Bronchial epithelial cell (primary cell): Measurements from ENCODE around the gene SF3B3. TPM values are rescaled to one million over a fixed set of nuclear protein-coding genes. Genes with fewer than 3 reads are reported as not detected.
A peak's percentile ranks its signal among the peaks of the same experiment; 100 is the strongest.

Source experiments
- DNase-seq: peaks from one replicate; pipeline ENCODE4 v3.0.0-alpha.2; 2010; ENCODE audit warnings: low read depth
- FAIRE-seq: peaks from 2 replicates; lab custom pipeline; 2011; peaks lifted over from hg19 to GRCh38; lab: Jason Lieb, UNC
- H3K27me3 ChIP-seq: 2 replicates; pipeline ENCODE4 v1.5.1; 2011; ENCODE audit warnings: low read length; ENCODE audit not compliant: control insufficient read depth, insufficient read depth
- H3K36me3 ChIP-seq: 2 replicates; pipeline ENCODE4 v1.5.1; 2011; ENCODE audit warnings: low read length; ENCODE audit not compliant: control insufficient read depth, insufficient read depth
- H3K4me3 ChIP-seq: 2 replicates; pipeline ENCODE4 v1.5.1; 2011; ENCODE audit warnings: mild to moderate bottlenecking, low read depth, low read length, control low read depth
- total RNA-seq: library from RNA; depleted of rRNA; stranded (reverse); fragments of >200 nt; gene quantifications from 2 replicates; pipeline ENCODE4 v1.2.1, GENCODE V29; 2014
- TF ChIP-seq, protein P1 (sequence below): IDR thresholded peaks from 2 replicates; pipeline ENCODE4 v1.5.1; 2011; ENCODE audit warnings: mild to moderate bottlenecking, moderate library complexity, low read length, control low read depth, inconsistent platforms; ENCODE audit not compliant: insufficient read depth, severe bottlenecking

SF3B3 gene
- total RNA-seq, 1 donor from 2014 or later: 80.6 TPM

DNA sequence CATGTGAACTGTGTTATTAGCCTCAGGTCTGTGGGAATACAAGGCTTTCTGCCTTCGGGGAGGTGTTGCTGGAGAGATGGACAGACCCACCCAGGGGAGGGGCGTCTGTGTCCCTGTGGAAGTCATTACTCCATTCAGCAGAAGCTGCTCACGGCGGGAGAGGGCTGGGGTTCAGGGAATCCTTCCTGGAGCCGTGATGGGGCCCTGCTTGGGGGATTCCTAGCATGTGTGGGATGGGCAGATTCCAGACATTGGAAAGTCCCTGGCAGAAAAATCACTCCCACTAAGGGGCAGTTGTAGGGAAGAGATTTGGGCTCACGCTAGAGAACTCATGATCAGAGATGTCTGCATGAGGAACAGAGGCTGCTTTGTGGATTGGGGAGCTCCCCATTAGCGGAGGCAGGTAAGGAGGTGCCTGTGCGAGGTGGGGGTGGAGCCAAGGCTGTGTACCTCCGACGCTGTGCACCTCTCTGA lies 66.4 kb downstream of the SF3B3 start:
- Histone ChIP-seq H3K36me3 (no peaks in the 10 kb centered on the region), H3K4me3 (no peak overlapping the region), H3K27me3 (peaks cover 3% of the 10 kb centered on the region)
- FAIRE-seq (no peak), DNase-seq (peak; percentile 32)
- TF ChIP-seq, protein P1, sequence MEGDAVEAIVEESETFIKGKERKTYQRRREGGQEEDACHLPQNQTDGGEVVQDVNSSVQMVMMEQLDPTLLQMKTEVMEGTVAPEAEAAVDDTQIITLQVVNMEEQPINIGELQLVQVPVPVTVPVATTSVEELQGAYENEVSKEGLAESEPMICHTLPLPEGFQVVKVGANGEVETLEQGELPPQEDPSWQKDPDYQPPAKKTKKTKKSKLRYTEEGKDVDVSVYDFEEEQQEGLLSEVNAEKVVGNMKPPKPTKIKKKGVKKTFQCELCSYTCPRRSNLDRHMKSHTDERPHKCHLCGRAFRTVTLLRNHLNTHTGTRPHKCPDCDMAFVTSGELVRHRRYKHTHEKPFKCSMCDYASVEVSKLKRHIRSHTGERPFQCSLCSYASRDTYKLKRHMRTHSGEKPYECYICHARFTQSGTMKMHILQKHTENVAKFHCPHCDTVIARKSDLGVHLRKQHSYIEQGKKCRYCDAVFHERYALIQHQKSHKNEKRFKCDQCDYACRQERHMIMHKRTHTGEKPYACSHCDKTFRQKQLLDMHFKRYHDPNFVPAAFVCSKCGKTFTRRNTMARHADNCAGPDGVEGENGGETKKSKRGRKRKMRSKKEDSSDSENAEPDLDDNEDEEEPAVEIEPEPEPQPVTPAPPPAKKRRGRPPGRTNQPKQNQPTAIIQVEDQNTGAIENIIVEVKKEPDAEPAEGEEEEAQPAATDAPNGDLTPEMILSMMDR: no peak

DNA sequence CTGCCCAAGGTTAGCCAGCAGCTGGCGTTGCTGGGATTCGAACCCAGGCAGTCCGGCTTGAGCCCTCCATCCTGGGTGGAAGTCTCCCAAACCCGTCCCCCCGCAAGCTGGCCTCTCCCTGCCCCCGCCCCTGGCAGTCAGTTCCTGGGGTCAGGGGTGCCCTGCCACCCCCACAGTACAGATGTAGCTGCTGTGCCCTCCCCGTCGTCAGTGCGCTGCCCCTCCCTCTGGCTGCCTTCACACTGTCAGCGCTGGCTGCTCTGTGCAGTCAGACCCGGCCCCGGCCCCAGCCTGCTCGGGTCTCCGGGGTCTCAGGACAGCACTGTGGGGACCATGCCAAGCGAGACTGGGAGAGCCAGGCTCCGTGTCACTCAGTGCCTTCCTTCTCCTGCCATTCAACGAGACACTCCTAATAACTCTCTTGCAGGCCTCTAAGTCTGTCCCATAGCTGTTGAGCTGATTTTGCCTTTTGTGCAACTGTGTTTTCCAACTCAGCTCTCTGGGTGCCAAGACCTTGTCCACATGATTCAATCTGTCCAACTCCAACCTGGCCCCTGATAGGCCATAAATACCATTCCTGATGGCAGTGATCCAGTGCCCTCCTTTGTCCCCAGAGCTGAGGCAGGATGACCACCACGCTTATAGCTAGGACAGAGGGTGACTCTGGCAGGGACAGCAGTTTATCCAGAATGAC lies 67.3 kb downstream of the SF3B3 start:
- Histone ChIP-seq H3K36me3 (no peaks in the 10 kb centered on the region), H3K27me3 (peaks cover 3% of the 10 kb centered on the region), H3K4me3 (no peak overlapping the region)
- no peak for FAIRE-seq
- DNase-seq: no peak
- TF ChIP-seq, protein P1: no peak

DNA sequence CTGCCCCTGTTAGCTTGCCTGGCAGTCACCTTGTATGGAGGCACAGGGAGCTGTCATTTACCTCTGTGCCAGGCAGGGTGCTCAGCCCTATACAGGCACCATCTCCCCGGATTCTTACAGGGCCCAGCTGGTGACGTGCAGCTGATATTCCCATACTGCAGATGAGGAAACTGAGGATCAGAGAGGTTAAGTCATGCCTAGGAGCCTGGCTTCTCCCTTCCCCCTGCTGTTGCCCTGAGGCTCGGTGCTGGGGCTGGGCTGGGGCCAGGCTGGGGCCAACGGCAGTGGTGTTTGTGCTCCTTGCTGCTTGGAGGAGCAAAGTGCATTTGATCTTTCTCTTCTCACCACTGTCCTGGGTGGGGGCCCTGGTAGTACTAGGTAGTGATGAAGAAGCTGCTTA lies 68.0 kb downstream of the SF3B3 start:
- no peak for DNase-seq
- TF ChIP-seq, protein P1: no peak
- H3K27me3 ChIP-seq: peaks cover 3% of the 10 kb centered on the region
- H3K4me3 ChIP-seq: no peak overlapping the region
- FAIRE-seq: no peak
- H3K36me3 ChIP-seq: no peaks in the 10 kb centered on the region

DNA sequence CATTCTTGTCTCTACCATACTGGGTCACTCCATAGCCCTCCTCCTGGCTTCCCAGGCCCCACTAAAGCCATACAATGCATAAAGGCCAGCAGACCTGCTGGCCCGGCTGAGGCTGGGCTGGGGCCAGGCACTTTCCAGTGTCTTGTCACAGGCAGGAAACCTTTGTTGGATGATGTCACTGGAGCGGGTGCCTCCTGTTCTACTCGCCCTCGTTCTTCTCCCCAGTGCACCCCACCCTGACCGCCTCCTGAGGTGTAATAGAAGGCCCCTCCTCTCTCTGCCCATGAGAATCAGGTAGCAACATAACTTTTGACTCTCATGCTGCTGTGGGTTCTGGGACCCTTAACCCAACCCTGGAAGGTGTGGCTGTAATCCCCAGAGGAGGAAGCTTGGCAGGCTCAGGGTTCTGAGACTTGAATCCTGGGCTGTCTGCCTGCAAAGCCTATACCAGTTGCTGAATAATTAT lies 68.5 kb downstream of the SF3B3 start:
- Histone ChIP-seq H3K4me3 (no peak overlapping the region), H3K36me3 (no peaks in the 10 kb centered on the region), H3K27me3 (peaks cover 3% of the 10 kb centered on the region)
- no peak for DNase-seq
- TF ChIP-seq, protein P1: no peak
- no peak for FAIRE-seq

DNA sequence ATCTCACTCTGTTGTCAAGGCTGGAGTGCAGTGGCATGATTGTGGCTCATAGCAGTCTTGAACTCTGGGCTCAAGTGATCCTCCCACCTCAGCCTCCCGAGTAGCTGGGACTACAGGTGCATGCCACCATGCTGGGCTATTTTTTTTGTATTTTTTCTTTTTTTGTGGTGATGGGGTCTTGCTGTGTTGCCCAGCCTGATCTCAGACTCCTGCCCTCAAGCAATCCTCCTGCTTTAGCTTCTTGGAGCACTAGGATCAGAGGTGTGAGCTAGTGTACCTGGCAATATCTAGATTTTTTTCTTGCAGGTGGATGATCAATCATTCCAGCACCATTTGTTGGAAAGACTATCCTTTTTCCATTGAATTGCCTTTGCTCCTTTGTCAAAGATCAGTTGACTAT lies 69.9 kb downstream of the SF3B3 start:
- FAIRE-seq: no peak
- Histone ChIP-seq H3K27me3 (peaks cover 3% of the 10 kb centered on the region), H3K36me3 (no peaks in the 10 kb centered on the region), H3K4me3 (no peak overlapping the region)
- no peak for DNase-seq
- TF ChIP-seq, protein P1: no peak

DNA sequence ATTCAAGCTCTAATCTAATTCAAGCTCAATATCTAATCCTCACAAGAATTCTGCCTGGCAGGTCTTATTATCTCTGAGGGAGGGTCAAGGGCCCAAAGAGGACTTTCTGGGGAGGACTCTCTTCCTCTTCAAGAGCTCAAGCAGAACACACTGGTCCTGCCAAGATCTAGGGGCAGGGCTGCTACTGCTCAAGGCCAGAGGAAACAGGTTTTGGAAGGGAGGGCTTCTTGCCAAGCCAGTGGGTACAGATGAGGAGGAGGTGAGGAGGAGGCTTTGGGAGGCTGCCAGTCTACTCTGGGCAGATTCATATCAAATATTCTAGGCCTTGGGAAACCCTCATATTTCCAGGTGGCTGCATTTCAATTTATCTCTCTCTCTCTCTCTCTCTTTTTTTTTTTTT lies 71.0 kb downstream of the SF3B3 start:
- no peaks in the 10 kb centered on the region for H3K36me3 ChIP-seq
- H3K4me3 ChIP-seq: no peak overlapping the region
- DNase-seq (no peak), FAIRE-seq (no peak)
- peaks cover 3% of the 10 kb centered on the region for H3K27me3 ChIP-seq
- TF ChIP-seq, protein P1: no peak
